T-helper 1 cell treated with Interleukin-12 subunit alpha and Interleukin-12 subunit beta and Interleukin-4 antibody, amounts not matched to agents 30 ng/mL and 1 ng/mL, for 36 hours (primary cell): ENCODE results near the gene CASZ1. TPM values are rescaled to one million over a fixed set of nuclear protein-coding genes. Genes with fewer than 3 reads are reported as not detected.

Source experiments
- intact Hi-C: fragments of 100-400 bp; cut with micrococcal nuclease; formaldehyde crosslinking; loops from one replicate; pipeline ENCODE4 v1.15.1; 2024
- total RNA-seq: library from RNA; stranded (reverse); gene quantifications from 2 replicates; pipeline ENCODE4 v1.2.3, GENCODE V29; 2022

Gene CASZ1
- total RNA-seq, 1 donor from 2014 or later, result 9.5 TPM

DNA sequence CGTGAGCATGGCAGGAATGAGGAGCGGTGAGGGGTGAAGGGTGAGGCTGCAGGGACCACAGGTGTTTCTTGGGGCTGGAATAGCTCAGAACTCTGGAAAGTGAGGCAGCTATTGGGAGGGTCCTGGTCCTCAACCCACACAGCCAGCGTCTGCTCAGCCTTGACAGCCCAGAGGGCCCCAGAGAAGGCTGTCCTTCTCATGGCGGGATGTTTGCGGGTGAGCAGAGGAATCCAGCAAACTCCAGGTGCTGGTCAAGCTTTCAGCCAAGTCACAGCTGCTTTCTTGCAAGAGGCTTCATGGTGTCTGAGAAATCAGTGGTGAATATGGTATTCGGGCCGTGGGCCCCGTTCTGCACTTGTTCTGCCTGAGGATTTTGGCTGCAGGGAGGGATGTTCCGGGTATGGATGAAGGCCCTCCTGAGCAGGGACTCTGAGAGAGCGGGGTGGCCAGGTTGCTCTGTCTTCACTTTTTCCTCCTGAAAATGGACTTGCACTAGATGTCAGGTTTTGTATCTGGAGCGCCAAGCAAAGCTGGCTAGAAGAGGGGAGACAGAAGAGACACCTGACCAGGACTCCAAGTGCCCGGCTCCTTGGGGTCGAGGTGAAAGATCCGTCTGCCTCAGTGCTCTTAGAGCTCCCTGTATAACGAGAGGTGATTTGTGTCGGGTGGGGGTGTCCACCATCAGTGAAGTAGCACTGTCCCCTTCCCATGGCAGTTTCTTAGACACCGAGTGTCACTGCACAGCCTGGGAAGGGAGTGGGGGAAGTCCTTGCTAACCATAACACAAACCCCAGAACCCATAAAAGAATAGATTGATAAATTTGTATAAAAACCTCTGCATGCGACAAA, 181.8 kb downstream of the CASZ1 start:
- intact Hi-C loops, result no loop called here

DNA sequence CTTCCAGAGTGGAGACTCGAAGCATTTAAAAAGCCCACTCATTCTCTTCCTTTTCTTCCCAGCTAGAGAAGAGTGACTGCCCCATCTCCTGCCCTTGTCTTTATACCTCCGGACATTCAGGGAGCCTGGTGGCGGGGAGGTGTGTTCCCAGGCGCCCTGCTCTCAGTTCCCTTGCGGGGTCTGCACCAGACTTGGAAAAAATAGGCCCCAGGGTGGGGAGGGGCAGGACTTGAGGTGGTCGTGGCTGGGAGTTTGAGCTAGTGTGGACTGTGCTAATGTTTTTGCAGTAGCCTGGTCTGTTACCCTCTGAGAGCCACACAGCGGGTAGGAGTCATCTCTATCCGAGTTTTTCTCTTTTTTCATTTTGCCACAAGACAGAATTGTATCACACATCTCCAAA, 182.6 kb downstream of the CASZ1 start:
- intact Hi-C loops, result no loop called here

DNA sequence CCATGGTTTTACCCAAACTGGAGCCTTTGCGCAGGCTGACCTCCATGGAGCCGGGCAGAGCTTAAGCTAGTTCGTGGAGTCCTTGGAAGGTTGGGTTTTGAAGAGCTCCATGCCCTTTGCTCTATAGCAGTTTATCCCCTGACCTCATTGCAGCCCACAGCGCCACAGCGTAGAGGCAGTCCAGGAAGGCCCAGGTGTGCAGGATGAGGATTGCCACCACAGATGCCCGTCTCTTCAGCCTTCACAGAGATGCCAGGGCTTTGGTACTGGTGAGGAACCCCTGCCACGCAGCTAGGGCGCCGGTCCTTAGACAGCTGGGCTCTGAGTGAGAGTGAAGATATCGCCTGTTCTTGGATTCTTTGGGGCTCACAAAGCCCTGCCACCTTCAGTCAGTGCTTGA, 183.1 kb downstream of the CASZ1 start:
- intact Hi-C loops, result no loop called here

DNA sequence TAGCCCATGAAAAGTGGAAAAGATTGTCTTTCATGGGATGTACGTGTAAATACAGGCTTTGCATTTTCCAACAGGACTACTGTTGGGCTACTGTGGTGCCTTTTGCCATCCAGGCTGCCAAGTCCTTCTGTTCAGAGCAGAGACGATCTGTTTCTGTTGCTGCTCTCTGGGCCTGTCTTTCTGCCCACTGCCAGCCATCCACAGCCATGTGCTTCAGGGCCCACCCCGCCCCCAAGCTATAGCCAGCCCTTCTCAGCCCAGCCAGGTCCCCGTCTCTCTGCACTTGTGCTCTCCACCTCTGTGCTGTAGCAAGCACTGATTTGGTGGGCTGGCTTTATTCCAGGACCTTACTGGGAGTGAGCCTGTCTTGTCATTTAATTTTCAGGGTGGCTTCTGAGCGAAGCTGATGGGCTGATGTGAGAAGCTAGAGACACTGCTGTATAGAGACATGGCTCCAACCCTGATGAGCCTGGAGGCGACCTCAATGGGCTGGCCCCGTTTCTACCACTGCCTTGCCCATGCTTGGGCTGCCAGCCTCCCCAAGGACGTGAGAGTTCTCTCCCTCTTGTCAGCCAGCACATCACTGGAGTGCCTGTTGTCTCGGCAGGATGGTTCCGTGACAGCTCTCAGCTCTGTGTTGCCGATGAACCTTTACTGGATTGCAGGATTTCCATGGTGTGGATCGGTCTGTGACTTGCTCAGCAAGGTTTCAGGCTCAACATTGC, 183.8 kb downstream of the CASZ1 start:
- intact Hi-C loops, result no loop called here

DNA sequence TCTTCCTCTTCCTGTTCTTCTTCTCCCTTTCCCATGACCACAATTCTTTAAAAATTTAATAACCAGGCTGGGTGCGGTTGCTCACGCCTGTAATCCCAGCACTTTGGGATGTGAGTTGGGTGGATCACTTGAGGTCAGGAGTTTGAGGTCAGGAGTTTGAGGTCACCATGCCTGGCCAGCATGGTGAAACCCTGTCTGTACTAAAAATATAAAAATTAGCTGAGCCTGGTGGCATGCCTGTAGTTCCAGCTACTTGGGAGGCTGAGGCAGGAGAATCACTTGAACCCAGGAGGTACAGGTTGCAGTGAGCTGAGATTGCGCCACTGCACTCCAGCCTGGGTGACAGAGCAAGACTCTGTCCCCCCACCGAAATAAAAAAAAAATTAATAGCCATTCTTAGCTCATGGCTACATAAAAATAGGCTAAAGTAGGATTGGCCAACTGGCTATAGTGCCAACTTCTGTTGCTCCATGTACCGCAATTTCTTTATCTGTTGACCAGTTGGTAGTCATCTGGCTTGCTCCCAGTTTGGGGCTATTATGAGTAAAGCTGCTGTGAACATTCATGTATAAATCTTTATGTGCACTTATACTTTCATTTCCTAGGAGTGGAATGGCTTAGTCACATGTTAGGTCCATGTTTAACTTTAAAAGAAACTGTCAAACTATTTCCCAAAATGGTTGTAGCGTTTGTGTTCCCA, 185.4 kb downstream of the CASZ1 start:
- intact Hi-C loops, result no loop called here

DNA sequence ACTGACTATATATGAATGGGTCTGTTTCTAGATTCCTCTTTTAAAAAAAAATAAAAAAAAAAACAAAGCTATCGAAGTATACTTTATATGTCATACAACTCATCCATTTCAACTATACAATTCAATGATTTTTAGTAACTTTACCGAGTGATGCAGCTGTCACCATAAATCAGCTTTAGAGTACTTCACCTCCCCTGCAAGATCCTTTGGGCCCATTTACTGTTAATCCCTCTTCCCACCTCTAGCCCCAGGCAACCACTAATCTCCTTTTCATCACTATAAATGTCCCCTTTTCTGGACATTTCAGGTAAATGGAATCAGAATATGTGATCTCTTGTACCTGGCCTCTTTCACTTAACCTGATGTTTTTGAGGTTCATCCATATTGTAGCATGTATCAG, 187.8 kb downstream of the CASZ1 start:
- intact Hi-C loops, result no loop called here

DNA sequence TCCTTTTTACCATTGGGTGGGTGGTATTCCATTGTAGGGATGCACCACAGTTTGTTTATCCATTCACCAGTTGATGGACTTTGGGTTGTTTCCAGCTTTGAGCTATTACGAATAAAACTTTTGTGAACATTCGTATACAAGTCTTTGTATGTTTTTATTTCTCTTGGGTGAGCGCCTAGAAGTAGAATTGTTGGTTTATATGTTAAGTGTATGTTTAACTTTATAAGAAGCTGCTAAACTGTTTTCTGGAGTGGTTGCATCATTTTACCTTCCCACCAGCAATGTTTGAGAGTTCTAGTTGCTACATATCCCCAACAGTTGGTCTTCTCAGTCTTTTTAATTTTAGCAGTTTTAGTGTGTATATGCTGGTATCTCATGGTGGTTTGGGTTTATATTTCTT, 189.2 kb downstream of the CASZ1 start:
- intact Hi-C loops, result no loop called here

DNA sequence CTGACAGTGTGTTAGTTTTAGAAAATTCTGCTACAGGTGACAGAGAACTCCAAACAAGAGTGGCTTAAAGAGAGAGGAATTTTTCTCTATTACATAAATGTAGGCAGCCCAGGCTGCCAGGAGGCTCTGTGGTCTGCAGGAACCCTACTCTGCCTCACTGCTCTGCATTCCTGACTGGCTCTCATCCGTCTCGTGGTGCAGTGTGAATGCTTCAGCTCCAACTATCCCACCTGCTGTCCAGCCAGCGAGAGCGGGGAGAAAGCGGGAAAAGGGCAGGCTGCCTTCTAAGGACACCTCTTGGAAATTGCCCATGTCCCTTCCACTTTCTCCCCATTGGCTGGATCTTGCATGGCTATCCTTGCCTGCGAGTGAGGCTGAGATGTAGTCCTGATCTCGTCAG, 190.4 kb downstream of the CASZ1 start:
- intact Hi-C loops, result no loop called here

DNA sequence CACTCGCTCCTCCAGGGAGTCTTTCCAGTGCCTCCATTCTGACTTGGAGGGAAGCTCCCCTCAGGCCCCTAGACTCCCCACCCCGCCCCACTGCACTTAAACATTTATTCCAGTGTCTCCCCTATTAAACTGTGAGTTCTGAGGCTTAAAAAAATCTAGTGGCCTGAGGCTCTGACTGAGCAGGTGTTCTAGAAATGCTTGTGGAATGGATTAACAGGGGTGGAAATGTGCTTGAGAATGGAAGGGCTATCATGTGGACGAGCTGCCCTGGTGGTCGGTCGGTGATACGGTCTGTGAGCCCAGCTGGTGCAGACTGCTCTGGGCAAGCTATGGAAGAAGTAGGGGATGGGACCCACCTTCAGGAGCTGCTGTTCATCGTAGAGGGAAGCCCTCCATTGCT, 191.5 kb downstream of the CASZ1 start:
- intact Hi-C loops, result no loop called here

DNA sequence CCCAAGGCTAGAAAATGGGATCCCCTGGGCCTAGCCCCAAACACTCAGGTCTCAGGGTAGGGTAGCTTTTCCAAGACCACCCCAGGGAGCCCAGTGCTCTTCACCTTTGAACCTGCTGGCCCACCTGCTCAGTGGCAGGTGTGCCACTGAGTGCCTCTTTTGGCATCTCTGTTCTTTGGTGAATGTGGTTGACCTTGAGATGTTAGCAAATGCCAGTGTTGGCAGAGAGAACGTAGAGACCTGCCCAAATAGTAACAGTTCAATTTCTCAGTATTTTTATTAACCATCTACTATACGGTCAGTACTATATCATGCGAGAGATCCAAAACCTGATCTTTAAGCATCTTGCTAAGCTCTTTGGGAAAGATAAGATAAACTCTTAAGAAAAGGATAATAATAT, 193.5 kb downstream of the CASZ1 start:
- intact Hi-C loops, result no loop called here

DNA sequence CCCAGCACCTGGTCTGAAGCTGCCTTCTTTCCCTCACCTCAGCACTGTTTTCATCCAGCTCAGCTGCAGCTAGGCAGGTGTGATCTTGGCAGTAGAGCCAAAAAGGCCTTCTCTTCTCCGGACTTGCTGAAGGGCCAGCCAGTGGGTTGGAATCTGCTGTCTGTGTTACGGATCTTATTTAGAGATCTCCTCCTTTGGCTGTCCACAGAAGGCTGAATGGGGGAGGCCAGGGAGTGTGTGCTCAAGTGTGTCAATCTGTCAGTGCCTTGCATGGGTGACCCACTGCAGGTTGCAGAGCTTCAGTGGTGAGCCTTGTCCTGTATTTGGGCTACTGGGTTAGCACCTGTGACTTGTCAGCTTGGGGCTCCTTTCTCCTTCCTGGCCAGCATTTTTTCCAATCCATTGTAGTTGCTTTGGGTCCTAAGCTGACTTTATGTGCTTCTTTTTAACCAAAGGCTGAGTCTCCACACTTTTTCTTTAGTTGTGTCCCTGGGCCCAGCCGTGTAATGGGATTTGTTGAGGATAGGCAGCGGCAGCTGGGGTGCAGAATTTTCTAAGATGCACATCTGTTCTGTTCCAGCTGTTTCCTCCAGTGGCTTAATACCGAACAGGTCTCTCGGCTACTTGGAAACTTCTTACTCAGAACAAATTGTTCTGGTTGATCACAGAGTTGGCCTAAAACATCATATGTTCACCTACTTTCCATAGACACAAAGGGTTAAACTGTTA, 194.9 kb downstream of the CASZ1 start:
- intact Hi-C loops, result no loop called here

DNA sequence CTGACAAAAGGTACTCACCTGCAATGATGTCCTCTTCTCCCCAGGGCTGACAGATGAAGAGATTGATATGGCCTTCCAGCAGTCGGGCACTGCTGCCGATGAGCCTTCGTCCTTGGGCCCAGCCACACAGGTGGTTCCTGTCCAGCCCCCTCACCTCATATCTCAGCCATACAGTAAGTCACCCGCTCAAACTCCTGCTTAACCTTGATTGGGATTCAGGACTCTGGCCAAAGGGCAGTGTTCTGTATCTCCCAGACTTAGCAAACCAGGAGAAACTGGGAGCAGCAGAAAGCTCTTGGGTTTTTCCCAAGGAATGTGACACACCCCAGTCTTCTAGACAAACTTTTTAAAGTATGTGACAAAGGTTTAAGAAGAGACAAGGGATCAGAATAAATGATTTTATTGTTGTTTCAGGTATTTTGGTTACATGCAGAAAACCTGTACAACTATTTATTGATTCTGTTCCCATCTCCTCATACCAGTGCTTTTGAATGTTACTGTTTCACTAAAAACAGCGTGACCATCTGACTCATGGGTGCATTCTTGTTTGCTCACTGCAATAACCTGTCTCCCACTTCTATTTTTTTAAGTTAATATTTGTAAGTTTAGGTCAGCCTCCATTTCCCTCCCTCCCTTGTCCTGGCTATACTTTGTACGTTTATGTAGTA, 197.1 kb downstream of the CASZ1 start:
- intact Hi-C loops, result no loop called here

DNA sequence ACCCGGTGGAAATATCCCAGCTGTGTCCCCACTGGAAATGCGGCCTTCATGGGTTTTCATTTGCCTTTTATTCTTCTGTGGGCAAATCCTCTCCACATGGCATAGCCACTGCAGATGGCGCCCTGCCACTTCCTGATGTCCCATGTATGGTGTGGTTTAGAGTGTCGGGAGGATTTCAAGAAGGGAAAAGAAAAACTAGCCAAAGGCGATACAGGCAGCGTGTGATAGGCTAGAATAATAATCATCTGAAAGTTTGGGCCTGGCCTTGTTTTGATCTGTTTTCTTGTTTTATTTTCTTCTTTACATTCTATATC, 198.1 kb downstream of the CASZ1 start:
- intact Hi-C loops, result no loop called here

DNA sequence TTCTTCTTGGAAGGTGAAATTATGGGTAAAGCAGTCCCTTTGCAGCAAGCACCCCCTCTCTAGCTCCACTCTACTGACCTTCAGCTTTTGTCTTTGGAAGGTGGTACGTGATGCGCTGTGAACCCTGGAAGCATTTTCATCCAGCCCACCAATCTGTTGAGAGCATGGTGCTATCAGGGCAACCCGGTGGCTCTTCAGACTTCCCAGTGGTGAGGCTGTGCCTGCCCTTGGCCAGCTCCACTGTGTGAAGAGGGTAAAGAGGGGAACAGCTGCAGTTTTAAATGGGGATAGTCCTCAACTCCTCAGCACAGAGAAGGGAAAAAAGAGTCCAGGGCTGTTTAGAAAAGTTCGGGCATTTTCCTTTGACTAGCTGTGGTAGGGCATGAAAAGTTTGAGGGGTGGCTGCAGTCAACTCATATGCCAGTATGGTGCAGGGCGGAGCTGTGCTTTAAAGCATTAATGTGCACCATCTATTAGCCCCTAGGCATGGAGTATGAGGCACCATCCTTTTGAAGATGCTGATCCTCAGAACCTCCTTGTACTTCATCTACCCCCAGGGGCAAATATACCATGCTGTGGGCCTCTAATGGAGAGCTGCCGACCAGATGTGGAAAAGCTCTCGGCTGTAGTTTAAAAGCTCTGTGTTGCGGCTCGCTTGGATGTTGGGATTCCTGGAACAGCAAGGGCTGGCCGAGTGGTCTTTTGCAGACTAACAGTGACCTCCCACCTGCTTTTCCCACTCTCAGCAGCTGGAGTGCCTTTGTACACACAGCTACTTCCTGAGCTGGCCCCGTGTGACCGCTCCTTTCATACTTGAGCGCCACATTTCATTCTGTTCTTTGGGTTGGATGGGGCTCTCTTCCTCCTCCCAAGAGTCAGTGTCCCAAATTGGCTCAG, 198.7 kb downstream of the CASZ1 start:
- intact Hi-C loops, result no loop called here

DNA sequence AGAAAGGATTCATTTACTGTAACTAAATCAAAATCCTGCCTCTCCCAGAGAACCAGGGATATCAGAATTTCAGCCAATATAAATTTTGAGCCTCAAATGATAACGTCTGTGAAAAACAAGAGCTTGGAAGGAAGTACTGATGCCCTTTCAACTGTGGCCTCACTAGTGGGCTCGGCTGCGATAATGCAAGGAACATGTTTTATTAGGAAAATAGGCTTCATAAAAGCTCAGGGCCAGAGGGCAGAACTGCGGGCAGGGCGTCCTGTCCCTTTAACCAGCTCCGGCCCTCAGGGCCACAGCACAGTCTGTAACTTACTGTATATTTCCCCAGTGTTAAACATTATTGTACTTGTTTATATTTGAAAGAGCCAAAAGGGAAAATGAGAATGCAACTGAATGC, 199.7 kb downstream of the CASZ1 start:
- intact Hi-C loops, result no loop called here

DNA sequence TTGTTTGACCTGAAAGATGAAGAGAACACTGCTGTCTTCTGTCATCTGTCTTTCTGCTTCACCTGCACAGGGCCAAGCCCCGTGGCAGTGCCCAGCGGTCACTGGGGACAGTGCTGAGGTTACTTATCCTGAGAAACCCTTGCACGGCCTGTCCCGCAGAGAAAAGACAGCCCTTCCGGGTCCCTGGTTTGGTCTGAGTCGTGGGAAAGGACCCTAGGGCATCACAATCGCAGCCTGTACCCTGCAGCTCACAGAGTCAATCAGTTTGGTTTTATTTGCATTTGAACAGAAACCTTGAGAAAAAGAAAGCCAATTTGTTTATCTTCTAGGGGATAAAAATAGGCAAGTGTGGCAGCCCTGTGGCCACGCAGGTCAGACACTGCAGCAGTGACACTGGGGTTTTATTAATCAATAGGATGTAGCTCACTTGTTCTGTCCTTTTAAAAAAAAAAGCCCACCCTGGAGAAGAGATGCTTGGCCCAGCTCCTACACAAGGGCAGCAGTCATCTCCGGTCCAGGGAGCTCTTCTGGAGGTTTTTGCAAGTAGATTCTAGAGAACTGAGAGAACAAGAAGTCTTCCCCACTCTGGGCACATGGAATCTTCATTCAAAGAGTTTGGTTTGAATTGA, 201.7 kb downstream of the CASZ1 start:
- intact Hi-C loops, result no loop called here

DNA sequence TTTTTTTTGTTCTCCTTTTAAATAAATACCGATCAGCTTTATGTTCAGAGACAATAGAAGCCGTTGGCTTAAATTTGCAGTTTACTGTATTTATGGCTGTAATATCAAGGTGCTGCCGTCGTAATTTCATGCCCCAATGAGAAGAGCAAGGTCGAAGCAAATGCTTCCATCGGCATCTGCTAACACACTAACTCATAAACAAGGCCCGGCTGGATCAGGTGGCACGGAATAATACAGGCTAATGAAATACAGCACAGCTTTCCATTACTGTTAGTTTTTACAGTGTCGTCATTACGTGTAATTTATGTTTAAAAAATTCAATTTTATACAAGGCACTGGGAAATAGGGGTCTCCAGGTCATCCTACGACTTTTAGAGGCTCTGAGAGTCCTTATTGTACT, 202.7 kb downstream of the CASZ1 start:
- intact Hi-C loops, result no loop called here

DNA sequence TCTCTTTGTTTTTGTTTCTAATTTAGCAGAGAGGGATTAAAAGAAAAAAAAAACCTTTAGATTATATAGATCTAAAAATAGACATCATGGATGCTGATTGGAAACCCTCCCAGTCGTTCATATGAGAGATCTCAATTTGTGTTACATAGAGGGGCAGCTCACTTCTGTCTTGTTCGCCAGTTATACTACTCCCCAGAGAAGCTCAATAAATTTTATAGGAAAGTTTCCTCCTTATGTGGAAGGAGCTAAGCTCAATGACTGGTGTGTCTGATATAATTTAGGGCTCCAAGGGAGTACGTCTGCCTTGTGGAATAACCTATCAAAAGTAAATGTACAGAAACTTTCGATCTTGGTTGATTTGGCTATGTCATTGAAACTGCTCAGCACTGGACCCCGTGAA, 204.1 kb downstream of the CASZ1 start:
- intact Hi-C loops, result no loop called here

DNA sequence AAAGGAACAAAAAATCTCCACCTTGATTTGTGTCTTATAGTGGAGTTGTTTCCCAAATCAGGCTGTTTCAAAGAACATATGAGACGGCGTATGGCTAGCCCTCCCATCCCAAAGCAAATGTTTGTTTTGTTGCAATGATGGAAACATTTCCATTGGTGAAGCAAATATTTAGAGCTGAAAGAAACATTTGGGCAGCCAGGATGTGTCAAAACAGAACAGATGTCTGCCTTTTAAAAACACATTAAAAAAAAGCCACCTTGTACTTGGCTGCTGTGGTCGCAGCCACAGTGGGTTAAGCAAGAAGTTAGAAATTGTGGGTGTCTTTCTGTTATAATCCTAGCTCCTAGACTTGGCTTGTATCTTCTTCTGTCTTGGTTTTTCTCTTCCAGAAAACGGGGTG, 205.4 kb downstream of the CASZ1 start:
- intact Hi-C loops, result no loop called here

DNA sequence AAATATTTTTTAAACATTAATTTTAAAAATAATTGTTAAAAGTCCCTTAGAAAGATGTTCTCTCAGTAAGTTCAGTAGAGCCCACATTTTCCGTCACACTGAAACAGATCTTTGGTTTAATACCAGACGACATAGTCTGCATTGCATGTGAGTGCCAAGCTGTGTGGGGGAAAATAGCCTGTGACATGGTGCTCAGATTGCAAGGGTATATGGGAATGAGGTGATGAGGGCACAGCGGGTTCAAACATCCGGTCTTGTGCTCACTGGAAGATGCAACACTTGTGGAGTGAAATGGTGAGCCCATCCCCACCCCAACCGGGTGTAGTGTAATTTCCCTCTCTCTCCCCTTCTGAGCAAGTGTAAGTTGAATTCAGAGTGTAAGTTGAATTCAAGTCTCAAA, 207.4 kb downstream of the CASZ1 start:
- intact Hi-C loops, result no loop called here
